ENCODE data around the gene FLCN.

GRCh38 chr17:17253406-17253805 is 16.4 kb upstream of the FLCN start:
- TF ChIP-seq CTCF (IDR thresholded peaks at IDR 0.05; ENCODE audit: insufficient read depth, low read length), result no peak
- TF ChIP-seq GABPA (IDR thresholded peaks at IDR 0.05; ENCODE audit: low read depth), result no peak
